Thoracic aorta (tissue), 2 donors: ENCODE measurements around the gene DGUOK. TPM values are rescaled to one million over a fixed set of nuclear protein-coding genes. Genes with fewer than 3 reads are reported as not detected.
A peak's percentile ranks its signal among the peaks of the same experiment; 100 is the strongest.

Source experiments
- ATAC-seq: fragments of 150-250 bp; one replicate; pipeline ENCODE4 v1.8.0; 2017; ENCODE audit warnings: low read depth; ENCODE audit not compliant: insufficient number of reproducible peaks, low FRiP score
- DNase-seq: peaks from one replicate; pipeline ENCODE4 v3.0.0-alpha.2; 2020; ENCODE audit warnings: low spot score
- H3K27ac ChIP-seq, 2 donors: fragments of 200-600 bp; sonication (generic); 1 replicate in 1 of 2; 2 replicates in 1 of 2; pipeline ENCODE4 v1.5.1; 2016; ENCODE audit warnings: mild to moderate bottlenecking in 2 of 2, moderate library complexity in 2 of 2
- H3K27me3 ChIP-seq: fragments of 200-600 bp; sonication (generic); replicated peaks from 2 replicates; pipeline ENCODE4 v1.6.0; 2016; ENCODE audit warnings: mild to moderate bottlenecking; ENCODE audit not compliant: insufficient read depth
- H3K36me3 ChIP-seq: fragments of 200-600 bp; sonication (generic); one replicate; pipeline ENCODE4 v1.5.1; 2016
- H3K4me1 ChIP-seq, 2 donors: fragments of 200-600 bp; sonication (generic); 1 replicate in 1 of 2; 2 replicates in 1 of 2; pipeline versions ENCODE4 v1.5.1 to v1.6.0; 2016; ENCODE audit warnings: low read depth in 2 of 2, mild to moderate bottlenecking in 1 of 2; ENCODE audit not compliant: control insufficient read depth in 1 of 2
- H3K4me3 ChIP-seq: fragments of 200-600 bp; sonication (generic); 2 replicates; pipeline ENCODE4 v1.5.1; 2016; ENCODE audit warnings: mild to moderate bottlenecking
- H3K9me3 ChIP-seq: fragments of 200-600 bp; sonication (generic); 2 replicates; pipeline ENCODE4 v1.5.1; 2016
- total RNA-seq, 2 donors: library from RNA; depleted of rRNA; stranded (reverse); fragments of >200 nt; gene quantifications; one replicate each; pipeline versions ENCODE4 v1.1.0 to v1.2.3, GENCODE V29; 2016
- TF ChIP-seq, protein P1 (sequence below): fragments of 200-600 bp; sonication (generic); IDR thresholded peaks from one replicate; pipeline ENCODE4 v1.5.1; 2019; ENCODE audit warnings: antibody characterized with exemption

DGUOK gene
- total RNA-seq, 2 donors from 2014 or later = 20.8 to 36.2 TPM

DNA sequence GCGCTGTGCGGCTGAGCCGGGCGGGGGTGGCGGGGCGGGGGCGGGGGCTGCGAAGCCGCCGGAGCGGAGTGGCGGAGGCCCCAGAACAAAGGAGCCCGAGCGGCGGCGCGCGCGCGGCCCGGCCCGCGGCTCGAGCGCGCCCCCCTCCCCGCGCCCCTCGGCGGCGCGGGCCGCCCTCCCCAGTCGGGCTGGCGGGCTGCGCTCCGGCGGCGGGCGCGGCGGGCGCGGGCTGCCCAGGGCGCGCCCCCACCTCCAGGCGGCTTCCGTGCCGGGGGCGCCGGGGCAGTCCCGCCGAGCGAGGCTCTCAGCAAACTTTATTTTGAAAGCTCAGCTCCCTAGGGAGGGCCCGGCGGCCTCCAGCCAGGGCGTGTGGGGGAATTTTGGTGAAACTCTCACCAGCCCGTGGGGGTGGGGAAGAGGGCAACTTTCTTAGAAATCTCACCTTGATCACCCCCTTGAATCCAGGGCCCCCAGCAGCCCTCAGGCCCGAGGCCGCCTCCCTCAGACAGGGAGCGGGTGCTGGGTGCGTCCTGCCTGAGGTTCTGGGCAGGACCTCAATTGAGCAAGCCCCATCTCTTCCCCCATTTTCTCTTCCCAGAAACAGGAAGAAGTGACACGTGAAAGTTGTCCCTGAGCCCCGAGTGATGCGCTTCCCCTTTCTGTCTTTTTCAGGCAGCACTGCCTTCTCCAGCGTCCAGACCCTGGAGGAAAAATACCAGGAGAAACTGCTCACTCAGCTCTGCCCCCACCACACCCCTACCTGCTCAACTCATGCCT lies 58.8 kb downstream of the DGUOK start:
- no peak for ATAC-seq
- DNase-seq = no peak
- TF ChIP-seq, protein P1, sequence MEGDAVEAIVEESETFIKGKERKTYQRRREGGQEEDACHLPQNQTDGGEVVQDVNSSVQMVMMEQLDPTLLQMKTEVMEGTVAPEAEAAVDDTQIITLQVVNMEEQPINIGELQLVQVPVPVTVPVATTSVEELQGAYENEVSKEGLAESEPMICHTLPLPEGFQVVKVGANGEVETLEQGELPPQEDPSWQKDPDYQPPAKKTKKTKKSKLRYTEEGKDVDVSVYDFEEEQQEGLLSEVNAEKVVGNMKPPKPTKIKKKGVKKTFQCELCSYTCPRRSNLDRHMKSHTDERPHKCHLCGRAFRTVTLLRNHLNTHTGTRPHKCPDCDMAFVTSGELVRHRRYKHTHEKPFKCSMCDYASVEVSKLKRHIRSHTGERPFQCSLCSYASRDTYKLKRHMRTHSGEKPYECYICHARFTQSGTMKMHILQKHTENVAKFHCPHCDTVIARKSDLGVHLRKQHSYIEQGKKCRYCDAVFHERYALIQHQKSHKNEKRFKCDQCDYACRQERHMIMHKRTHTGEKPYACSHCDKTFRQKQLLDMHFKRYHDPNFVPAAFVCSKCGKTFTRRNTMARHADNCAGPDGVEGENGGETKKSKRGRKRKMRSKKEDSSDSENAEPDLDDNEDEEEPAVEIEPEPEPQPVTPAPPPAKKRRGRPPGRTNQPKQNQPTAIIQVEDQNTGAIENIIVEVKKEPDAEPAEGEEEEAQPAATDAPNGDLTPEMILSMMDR = no peak
- Histone ChIP-seq H3K4me1 (peaks cover 29 to 68% of the 10 kb centered on the region in 2 donors), H3K4me3 (peak overlapping the region; percentile 78), H3K36me3 (no peaks in the 10 kb centered on the region), H3K9me3 (no peaks in the 10 kb centered on the region), H3K27ac (no peak overlapping the region), H3K27me3 (no peaks in the 10 kb centered on the region)

DNA sequence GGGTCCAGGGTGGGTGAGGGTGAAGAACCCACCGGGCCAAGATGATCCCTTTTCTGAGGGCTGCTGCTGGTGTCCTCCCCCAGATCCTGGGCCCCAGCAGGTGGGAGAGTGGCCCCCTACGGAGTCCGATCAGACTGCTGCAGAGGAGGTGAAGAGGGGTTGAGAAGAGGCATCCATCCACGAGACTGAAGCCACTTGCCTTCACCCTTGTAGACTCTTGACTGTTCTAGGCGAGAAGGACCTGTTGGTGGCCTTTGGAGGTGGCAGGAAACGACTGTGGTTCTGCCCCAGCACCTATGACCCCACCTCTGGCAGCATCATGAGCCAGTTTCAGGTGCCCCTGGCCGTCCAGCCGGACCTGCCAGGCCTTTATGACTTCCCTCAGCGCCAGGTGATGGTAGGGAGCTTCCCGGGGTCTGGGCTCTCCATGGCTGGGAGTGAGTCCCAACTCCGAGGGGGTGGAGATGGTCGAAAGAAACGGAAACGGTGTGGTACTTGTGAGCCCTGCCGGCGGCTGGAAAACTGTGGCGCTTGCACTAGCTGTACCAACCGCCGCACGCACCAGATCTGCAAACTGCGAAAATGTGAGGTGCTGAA lies 59.5 kb downstream of the DGUOK start:
- Histone ChIP-seq H3K27me3 (no peaks in the 10 kb centered on the region), H3K9me3 (no peaks in the 10 kb centered on the region), H3K27ac (no peak overlapping the region), H3K4me1 (peaks cover 25 to 62% of the 10 kb centered on the region in 2 donors), H3K36me3 (no peaks in the 10 kb centered on the region), H3K4me3 (peak overlapping the region; percentile 70)
- DNase-seq (no peak), ATAC-seq (no peak)
- TF ChIP-seq, protein P1 = no peak

DNA sequence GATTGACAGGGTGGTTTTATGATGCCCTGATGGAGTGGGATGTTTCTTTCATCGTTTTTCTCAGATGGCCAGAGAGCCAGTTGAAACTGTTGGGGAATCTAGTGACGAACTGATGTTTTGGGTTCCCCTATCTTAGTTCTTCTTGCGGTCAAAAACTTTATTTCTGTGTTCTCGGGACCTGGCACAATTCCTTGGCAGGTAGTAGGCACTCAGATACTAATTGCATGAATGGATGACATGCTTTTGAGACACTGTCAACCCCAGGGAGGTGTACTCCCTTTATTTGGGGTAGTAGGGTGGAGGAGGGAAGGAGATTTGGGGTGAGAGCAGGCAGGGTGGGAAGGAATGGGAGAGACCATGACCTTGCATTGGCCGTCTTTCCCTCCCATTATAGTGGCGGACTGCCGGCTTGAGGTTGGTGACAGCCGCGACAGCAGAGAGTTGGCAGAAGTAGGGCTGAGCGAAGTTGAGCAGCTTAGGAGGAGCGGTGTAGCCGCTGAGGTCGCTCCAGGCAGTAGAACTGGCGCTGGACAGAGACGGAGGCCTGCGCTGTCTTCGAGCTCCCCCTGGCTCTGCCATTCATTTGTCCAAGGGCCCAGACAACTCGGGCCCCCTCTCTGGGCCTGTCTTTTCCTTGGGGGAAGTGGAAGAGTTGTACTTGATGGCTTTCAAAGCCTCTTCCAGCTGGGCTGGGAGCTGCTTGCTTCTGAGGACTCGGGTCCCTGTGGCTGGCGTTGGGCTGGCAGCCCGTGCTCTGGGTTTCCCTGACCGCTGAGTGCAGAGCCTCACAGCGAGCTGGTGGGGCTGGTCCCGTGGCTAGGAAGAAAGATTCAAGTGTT lies 60.6 kb downstream of the DGUOK start:
- Histone ChIP-seq H3K27me3 (no peaks in the 10 kb centered on the region), H3K4me3 (peak overlapping the region; percentile 70), H3K4me1 (peaks cover 18 to 51% of the 10 kb centered on the region in 2 donors), H3K36me3 (no peaks in the 10 kb centered on the region), H3K27ac (no peak overlapping the region), H3K9me3 (no peaks in the 10 kb centered on the region)
- TF ChIP-seq, protein P1 = no peak
- no peak for ATAC-seq
- DNase-seq = no peak

DNA sequence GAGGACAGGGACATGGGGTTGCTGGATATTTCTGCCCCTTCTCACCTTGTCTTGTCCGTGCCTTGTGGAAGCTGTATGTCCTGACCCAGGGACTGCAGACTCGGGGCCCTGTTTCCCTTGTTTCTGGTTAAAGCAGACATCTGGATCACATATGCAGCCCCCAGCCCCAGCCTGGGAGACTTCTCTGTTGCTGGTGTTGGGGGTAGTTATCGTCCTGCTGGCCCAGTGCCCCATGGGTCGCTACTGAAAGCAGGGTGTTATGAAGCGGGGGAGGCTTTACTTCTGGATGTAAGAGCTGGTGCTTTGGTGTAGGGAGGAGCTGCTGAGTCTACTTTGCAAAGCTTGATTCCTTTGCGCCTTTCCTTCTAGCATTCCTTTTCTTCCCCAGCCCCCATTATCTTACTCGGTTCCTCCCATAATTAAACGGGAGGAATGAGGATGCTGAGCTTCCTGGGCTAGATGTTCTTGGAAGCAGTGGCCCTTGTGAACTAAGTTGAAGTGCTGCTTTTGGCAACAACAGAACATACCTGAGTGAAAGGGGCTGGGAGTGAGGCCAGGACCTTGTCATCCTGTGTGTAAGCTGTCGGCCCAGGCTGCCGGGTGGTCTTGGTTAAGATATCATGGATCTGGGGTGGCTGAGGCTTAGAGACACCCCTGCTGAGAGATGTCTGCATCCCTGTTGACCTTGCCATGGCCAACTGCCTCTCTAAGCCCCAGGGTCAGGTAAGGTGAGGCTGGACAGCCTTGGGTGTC lies 61.4 kb downstream of the DGUOK start:
- peaks cover 18 to 44% of the 10 kb centered on the region in 2 donors for H3K4me1 ChIP-seq
- H3K9me3 ChIP-seq = no peaks in the 10 kb centered on the region
- H3K4me3 ChIP-seq = peak overlapping the region; percentile 70
- H3K27ac ChIP-seq = no peak overlapping the region
- H3K36me3 ChIP-seq = no peaks in the 10 kb centered on the region
- no peaks in the 10 kb centered on the region for H3K27me3 ChIP-seq
- TF ChIP-seq, protein P1 = no peak
- ATAC-seq (no peak), DNase-seq (no peak)
